Endothelial cell of umbilical vein (primary cell): ENCODE data around the gene GPR108.

Experiments used
- CTCF ChIP-seq, 2 donors: IDR thresholded peaks; 1 replicate in 1 of 2; 2 replicates in 1 of 2; pipeline ENCODE4 v1.5.1; 2011; ENCODE audit warnings: low read length in 2 of 2, mild to moderate bottlenecking in 2 of 2, moderate library complexity in 2 of 2, control low read depth in 1 of 2, inconsistent platforms in 1 of 2, low read depth in 1 of 2; ENCODE audit not compliant: insufficient read depth in 1 of 2; ENCODE audit errors: extremely low read depth in 1 of 2
- EZH2 ChIP-seq: IDR thresholded peaks from 2 replicates; pipeline ENCODE4 v1.6.1; 2012; ENCODE audit warnings: borderline replicate concordance, low read depth, mild to moderate bottlenecking, moderate library complexity, low read length, inconsistent platforms; ENCODE audit not compliant: severe bottlenecking
- POLR2AphosphoS5 ChIP-seq: IDR thresholded peaks from 2 replicates; pipeline ENCODE4 v1.6.1; 2012; ENCODE audit warnings: low read depth, mild to moderate bottlenecking, control low read depth, low read length, moderate library complexity; ENCODE audit not compliant: insufficient read depth

GRCh38 chr19:6743714-6744380 lies 6.5 kb upstream of the GPR108 start:
- no peak for TF ChIP-seq POLR2AphosphoS5
- TF ChIP-seq EZH2: no peak
- no peak for TF ChIP-seq CTCF (IDR thresholded peaks at IDR 0.05; ENCODE audit: extremely low read depth in 1 of 2, insufficient read depth in 1 of 2, low read depth in 1 of 2, low read length in 2 of 2)
